ENCODE data around the gene SLC35A1.
"Not testable (repeated sequence)": the region's sequence is repeated elsewhere in the genome, so short reads cannot be mapped to it uniquely, and the experiment has no call there.

Gene SLC35A1

DNA sequence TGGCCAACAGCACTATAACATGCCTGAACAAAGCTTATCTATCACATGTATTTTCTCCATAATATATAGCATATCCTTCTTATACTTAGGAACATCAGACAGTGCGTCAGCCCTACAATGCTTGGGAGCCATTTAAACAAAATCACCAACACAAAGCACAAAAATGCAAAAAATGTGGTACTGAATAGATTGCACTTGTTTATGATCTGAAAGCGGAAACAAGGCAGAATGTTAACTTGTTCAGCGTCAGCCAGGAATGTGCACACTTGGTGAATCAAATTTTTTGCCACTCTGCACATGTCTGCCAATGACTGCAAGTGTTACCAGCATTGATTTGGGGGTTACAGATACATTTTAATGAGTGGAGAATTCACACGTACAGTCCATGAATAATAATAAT is 14.8 kb downstream of the SLC35A1 start:
- TF ChIP-seq, protein P1, sequence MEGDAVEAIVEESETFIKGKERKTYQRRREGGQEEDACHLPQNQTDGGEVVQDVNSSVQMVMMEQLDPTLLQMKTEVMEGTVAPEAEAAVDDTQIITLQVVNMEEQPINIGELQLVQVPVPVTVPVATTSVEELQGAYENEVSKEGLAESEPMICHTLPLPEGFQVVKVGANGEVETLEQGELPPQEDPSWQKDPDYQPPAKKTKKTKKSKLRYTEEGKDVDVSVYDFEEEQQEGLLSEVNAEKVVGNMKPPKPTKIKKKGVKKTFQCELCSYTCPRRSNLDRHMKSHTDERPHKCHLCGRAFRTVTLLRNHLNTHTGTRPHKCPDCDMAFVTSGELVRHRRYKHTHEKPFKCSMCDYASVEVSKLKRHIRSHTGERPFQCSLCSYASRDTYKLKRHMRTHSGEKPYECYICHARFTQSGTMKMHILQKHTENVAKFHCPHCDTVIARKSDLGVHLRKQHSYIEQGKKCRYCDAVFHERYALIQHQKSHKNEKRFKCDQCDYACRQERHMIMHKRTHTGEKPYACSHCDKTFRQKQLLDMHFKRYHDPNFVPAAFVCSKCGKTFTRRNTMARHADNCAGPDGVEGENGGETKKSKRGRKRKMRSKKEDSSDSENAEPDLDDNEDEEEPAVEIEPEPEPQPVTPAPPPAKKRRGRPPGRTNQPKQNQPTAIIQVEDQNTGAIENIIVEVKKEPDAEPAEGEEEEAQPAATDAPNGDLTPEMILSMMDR (IDR thresholded peaks at IDR 0.05; ENCODE audit: insufficient read depth, low read depth, low read length, missing control alignments) = no peak
- DNase-seq (ENCODE audit: low read depth) = no peak

DNA sequence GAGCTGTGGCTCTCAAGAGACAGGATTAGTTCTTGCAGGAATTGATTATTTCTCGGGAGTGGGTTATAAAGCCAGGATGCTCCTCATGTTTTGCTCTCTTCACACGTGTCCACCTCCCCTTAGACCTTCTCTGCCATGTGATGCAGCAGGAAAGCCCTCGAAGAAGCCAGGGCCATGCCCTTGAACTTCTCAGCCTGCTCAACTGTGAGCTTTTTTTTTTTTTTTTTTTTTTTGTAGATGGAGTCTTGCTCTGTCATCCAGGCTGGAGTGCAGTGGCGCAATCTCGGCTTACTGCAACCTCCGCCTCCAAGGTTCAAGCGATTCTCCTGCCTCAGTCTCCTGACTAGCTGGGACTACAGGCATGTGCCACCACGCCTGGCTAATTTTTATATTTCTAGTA is 16.6 kb downstream of the SLC35A1 start:
- not testable (repeated sequence) for H3K4me3 ChIP-seq (ENCODE audit: low read length); DNase-seq (ENCODE audit: low read depth)

More for the DNA sequence above, 14.8 kb downstream of the SLC35A1 start:
- no peak overlapping the region for H3K4me3 ChIP-seq (ENCODE audit: low read length)

DNA sequence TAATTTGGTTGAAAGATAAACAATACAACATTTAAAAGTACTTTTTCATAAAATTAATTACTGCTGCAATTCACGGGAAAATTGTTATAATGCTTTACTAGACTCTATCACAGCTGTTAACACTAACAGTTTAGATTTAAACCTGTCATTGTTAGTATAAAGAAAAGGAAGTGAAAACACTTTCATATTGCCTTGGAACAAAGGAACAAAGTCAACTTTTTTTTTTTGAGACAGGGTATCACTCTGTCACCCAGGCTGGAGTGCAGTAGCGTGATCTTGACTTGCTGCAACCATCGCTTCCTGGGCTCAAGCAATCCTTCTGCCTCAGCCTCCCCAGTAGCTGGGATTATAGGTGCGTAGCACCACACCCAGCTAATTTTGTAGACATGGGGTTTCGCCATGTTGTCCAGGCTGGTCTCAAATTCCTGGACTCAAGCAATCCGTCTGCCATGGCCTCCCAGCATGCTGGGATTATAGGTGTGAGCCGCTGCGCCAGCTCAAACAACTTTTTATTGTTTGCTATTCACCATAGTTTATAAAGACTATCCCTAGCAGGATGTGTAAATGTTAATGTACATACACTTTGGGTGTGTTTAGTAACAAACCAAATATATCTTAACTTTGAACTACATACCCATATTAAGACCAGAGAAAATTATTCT is 22.1 kb downstream of the SLC35A1 start:
- no peak for DNase-seq (ENCODE audit: low read depth)
- no peak overlapping the region for H3K4me3 ChIP-seq (ENCODE audit: low read length)
- TF ChIP-seq, protein P1 (IDR thresholded peaks at IDR 0.05; ENCODE audit: insufficient read depth, low read depth, low read length, missing control alignments) = no peak

DNA sequence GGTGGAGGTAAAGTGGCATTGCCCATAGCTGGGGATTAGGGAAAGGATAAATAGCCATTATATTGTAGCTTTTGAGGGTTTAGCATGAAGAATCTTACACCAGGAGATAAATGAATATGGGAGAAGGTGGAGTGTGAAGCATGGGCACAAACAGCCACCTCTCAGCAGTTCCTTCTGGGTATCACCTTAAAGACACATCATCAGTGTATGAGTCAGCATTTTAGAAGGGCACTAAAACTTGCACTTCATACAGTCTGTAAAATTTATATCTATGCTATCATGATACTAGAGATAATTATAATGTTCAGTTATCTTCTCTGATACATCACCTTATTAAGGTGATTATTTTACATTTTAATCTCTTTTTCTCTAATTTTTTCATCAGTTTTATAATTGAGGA is 25.3 kb downstream of the SLC35A1 start:
- H3K4me3 ChIP-seq (ENCODE audit: low read length) = no peak overlapping the region
- peak; percentile 4 for DNase-seq (ENCODE audit: low read depth)

DNA sequence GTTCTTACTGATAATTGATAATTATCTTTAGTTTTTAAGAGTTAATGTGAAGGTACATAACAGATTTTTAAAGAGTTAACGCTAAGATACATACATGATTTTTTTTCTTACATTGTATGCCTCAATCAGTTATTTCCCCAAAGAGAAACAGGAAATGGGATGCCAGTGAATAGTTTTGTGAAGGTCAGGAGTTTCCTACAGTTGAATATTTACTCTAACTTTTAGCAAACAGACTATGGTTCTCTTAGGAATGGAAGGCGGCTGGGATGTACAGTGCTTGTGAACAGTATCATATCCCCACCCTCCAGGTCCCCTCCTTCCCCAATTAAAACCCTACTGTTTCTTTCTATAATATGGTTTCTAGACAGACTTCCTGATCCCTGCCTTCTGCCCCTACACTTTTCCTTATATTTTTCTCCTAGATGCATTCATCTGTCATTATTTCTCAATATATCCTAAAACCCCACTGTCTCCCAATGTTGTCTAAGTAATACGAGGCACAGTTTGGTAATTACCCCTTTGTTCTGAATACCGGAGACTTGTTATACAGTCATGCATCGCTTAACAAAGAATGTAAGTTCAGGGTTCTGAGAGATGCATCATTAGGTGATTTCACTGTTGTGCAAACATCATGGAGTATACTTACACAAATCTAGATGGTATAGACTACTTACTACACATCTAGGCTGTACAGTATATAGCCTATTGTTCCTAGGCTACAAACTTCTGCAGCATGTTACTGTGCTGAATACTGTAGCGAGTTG is 29.2 kb downstream of the SLC35A1 start:
- H3K4me3 ChIP-seq (ENCODE audit: low read length) = no peak overlapping the region
- DNase-seq (ENCODE audit: low read depth) = peak; percentile 16
- TF ChIP-seq, protein P1 (IDR thresholded peaks at IDR 0.05; ENCODE audit: insufficient read depth, low read depth, low read length, missing control alignments) = no peak

More for the DNA sequence above, 25.3 kb downstream of the SLC35A1 start:
- TF ChIP-seq, protein P1 (IDR thresholded peaks at IDR 0.05; ENCODE audit: insufficient read depth, low read depth, low read length, missing control alignments) = no peak

DNA sequence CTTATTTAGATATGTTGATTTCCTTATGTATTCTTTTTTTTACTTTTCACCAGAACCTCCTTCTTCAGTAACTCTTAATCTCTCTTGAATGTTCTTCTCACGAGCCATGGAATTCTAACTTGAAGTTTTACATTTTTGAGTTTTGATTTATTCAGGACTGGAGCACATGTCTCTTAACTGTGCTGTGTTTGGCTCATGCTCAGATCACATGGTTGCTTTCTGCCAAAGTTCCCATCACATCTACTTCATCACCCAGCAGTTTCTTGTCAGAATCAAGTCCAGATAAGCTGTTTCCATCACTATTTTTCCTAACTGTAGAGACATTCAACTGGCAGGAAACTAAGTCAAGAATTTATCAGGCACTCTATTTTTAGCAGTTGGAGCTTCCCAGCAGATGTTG is 31.7 kb downstream of the SLC35A1 start:
- TF ChIP-seq, protein P1 (IDR thresholded peaks at IDR 0.05; ENCODE audit: insufficient read depth, low read depth, low read length, missing control alignments) = no peak
- no peak for DNase-seq (ENCODE audit: low read depth)
- H3K4me3 ChIP-seq (ENCODE audit: low read length) = no peak overlapping the region

DNA sequence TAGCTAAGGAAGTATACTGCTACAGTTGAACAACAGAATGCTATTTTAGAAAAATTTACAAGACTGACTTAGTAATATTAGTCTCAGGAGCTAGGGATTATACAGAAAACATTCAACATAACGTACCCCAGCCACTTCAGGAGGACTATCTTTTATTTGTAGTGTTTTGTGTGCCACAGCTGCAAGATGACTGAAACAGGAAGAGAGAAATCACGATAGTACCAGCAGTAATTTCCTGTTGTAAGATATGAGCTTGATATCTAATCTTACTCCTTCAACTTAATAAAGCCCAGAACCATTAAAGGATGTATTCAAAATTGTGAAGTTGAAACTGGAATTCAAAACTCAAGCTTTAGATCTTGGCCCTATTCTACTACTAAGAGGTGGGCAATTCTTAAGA is 42.1 kb downstream of the SLC35A1 start:
- DNase-seq (ENCODE audit: low read depth) = no peak

More for the DNA sequence above, 42.1 kb downstream of the SLC35A1 start:
- H3K4me3 ChIP-seq (ENCODE audit: low read length) = no peak overlapping the region
- TF ChIP-seq, protein P1 (IDR thresholded peaks at IDR 0.05; ENCODE audit: insufficient read depth, low read depth, low read length, missing control alignments) = no peak
